22Rv1 (cell line): ENCODE data around the gene SLC22A5.

Experiments
- H3K27ac ChIP-seq: fragments of 450-650 bp; 2 replicates; pipeline ENCODE4 v1.5.1; 2017
- ZFX ChIP-seq: fragments of 450-650 bp; IDR thresholded peaks from 2 replicates; pipeline ENCODE4 v1.6.1; 2017; ENCODE audit warnings: antibody characterized with exemption, borderline replicate concordance
- TF ChIP-seq, protein P1 (sequence below): fragments of 450-650 bp; IDR thresholded peaks from 2 replicates; pipeline ENCODE4 v1.5.1; 2017; ENCODE audit warnings: mild to moderate bottlenecking

SLC22A5 gene

DNA sequence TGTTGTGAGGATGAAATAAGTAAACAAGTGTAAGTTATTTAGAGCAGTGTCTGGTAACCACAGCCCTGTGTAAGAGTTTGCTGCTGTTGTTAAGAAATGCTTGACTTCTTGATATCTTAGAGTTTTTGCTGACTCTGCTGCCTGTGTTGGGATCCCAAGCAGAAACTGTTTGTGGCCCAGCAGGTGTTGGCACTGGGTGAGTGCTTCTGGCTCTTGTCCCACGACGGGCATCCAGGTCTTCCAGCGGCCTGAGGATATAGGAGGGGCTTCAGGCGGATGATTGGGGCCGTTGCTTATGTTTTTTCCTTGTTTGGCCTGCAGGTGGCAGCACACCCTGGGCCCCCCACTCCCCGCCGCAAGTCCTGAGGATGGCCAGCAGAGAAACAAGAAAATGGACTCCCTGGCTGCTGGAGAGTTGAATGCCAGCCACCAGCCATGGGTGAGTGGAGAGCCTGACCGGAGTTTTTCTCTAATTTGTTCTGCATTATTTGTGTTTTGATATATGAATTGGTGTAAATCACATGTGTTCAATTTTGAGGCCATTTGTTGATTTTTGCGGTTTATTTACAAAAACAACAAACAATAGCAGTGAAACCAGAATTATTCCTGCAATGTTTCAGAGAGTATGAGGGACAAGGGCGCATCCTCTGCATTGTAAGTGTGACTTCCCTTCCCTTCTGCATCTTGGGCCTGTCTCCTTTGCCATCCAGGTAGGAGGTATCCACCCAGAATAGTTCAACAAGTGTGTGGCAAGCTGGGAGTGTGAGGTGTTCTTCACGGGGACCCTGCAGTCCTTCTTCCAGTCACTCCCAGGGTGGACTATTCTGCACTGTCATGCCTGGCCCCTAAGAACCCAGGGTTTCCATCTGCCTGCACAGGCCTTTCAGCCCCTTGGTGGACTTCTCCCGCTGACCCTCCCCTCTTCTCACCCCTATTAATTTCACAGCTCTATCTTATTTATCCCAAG lies 50.3 kb downstream of the SLC22A5 start:
- TF ChIP-seq, protein P1, sequence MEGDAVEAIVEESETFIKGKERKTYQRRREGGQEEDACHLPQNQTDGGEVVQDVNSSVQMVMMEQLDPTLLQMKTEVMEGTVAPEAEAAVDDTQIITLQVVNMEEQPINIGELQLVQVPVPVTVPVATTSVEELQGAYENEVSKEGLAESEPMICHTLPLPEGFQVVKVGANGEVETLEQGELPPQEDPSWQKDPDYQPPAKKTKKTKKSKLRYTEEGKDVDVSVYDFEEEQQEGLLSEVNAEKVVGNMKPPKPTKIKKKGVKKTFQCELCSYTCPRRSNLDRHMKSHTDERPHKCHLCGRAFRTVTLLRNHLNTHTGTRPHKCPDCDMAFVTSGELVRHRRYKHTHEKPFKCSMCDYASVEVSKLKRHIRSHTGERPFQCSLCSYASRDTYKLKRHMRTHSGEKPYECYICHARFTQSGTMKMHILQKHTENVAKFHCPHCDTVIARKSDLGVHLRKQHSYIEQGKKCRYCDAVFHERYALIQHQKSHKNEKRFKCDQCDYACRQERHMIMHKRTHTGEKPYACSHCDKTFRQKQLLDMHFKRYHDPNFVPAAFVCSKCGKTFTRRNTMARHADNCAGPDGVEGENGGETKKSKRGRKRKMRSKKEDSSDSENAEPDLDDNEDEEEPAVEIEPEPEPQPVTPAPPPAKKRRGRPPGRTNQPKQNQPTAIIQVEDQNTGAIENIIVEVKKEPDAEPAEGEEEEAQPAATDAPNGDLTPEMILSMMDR = peak; percentile 95
- no peak for TF ChIP-seq ZFX
- no peak overlapping the region for H3K27ac ChIP-seq

DNA sequence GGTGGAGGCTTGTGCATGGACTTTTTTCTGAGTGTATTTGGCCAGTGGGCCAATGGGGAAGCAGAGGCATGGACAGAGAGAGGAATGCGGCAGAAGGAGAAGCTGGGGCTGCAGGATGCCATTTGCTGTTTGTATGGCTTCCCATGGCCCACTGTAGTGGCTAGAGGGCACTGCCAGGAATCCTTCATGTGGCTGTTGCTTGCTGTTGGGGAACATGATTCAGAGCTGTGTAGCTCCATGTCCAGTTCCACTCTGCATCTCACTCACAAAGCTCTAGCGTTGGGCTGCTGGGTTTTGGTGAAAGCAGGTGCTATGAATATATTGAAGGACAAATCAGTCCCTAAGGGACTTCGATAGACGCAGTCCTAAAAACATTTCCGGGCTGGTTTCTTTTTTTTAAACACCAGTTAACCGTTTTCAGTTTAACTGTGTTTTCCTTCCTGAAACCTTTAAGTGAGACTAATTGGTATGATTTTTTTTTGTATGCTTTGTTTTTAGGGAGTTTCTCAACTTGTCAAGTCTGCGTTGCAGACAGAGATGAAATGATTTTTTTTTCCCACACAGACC lies 51.3 kb downstream of the SLC22A5 start:
- no peak overlapping the region for H3K27ac ChIP-seq
- TF ChIP-seq, protein P1 = no peak
- TF ChIP-seq ZFX = no peak

DNA sequence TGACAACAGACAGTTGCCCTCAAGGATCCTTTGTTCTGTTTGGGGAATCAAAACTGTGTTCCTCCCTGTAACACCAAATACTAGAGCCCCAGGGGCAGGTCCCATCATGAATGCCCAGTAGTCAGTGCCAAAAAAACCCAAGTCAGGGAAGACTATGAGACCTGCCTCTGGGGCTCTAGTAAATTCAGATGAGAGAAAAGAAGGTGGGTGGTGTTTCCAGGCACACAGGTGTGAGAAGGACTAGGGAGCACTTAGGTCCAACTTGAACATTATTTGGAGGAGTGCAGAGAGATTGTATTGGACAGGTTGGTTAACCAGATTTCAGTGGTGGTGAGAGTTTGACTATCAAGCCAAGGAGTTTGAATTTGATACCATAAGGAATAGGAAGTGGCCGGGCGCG lies 52.0 kb downstream of the SLC22A5 start:
- TF ChIP-seq, protein P1 = no peak
- TF ChIP-seq ZFX = no peak
- no peak overlapping the region for H3K27ac ChIP-seq

DNA sequence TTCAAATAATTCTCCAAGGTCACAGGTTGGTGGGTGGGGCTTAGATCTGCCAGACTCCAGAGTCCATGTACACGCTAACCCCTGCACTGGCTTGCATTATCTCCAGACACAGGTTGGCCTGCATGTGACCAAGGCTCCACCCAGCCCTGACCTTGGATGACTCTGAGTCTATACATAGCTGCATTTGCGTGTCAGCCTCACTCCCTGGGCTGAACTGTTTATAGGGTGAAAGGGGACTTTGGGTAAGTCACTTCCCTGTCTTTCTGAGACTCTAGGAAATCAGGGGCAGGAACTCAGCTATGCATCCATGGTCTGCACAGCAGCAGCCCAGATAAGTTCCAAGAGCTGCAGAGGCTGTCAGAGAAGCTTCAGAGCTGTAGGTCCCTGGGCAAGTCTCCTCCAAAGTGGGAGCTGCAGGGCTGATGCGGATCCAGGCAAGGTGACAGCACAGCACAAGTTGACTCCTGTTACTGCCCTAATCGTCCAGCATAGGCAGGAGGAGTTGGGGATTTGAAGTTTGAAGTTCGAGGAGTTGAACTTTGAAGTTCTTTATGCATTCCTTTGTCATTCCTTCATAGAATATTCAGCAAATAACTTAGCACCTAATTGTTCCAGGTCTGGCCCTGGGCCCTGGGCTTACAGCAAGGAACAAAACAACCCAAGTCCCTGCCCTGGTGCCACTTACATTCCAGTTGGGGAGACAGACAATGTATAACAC lies 53.4 kb downstream of the SLC22A5 start:
- H3K27ac ChIP-seq = no peak overlapping the region
- TF ChIP-seq, protein P1 = no peak
- TF ChIP-seq ZFX = no peak

DNA sequence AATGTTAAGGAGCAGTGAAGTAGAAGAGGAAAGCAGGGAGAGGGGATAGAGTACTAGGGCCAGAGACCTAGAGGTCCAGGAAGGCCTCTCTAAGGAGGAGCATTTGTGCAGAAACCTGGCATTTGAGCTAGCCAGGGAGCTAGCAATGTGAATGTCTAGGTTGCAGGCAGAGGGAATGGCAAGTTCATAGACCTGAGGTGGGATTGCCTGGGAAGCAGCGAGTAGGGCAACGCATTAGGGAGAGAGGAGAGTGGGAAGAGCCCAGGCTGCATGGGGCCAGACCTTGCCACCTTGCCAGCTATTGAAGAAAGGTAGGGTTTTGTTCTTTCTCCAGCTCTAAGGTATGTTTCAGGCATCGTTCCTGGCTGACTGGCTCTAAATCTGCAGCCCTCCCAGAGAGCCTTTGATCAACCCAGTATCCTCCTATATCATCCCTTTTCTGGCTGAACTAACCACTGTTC lies 54.0 kb downstream of the SLC22A5 start:
- no peak overlapping the region for H3K27ac ChIP-seq

DNA sequence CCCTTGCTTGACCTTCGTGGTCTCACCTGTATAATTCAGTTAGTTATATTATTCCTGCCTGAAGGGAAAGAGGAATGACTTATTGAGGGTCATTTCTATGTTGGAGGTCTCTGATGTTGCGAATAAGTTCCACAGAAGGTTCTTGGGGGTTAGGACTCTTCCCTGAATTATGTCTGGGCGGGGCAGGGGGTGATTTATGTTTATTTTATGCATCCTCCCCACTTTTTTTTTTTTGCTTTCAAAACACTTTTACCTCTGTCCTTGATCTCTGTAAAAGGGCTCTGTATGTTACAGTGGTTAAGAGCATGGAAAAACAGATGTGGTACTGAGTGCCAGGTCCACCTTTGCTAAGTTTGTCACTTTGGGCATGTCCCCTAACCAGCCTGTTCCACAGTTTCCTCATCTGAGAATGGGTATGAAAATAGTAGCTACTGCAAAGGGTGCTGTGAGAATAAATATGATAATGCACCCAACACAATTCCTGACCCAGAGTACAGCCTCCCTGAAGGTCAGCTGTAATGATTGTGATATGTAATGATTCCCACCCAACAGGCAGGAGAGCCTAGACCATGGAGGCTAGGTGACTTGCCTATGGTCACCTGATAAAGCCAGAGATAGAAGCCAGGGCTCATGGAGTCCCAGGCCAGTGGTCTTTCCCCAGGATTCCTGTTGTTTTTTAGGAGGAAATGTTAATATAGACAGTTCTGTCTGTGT lies 54.8 kb downstream of the SLC22A5 start:
- TF ChIP-seq, protein P1 = no peak
- TF ChIP-seq ZFX = no peak
- no peak overlapping the region for H3K27ac ChIP-seq

More for the DNA sequence above, 54.0 kb downstream of the SLC22A5 start:
- no peak for TF ChIP-seq ZFX
- TF ChIP-seq, protein P1 = no peak
